Measurements from ENCODE around the gene BLOC1S3.
A peak's percentile ranks its signal among the peaks of the same experiment; 100 is the strongest.

BLOC1S3 gene

DNA sequence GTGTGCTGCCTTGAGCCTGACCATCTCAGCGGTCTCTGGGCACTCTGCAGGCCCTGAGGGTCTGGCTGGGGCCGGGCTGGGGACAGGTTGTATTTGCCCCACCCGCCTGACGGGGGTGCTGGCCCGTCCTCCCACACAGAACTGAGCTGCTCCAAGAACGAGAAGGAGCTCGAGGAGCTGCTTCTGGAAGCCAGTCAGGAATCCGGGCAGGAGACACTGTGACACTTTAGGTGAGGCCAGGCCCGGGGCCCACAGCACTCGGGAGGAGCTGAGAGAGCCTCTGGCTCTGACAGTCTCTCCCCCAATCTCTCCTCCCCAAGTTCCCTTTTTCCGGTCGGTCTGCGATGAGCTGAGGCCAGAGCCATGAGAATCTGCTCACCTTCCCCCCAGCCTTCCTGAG lies 32.3 kb upstream of the BLOC1S3 start:
- no peak for DNase-seq (ENCODE audit: low read depth, low spot score)

DNA sequence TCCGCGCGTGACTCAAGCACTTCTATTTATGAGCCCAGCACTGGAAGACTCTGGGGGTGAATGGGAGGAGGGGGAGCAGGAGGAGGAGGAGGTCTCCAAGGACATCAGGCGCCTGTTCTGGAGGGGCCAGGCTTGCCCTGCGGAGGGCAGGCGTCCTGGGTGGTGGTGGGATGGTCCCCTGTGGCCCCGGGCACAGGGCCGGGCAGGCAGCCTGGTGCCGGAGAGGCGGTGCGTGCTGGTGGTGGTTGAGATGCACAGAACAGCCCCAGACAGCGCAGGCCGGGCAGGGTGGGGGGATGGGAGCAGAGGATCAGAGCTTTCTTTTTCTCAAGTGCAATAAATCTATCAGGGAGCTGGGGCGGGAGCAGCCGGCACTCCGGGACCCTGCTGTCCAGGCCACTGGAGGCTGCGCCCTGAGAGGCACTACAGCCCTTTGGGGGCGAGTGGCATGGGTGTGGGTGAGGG lies 31.8 kb upstream of the BLOC1S3 start:
- DNase-seq (ENCODE audit: low read depth, low spot score) = no peak

DNA sequence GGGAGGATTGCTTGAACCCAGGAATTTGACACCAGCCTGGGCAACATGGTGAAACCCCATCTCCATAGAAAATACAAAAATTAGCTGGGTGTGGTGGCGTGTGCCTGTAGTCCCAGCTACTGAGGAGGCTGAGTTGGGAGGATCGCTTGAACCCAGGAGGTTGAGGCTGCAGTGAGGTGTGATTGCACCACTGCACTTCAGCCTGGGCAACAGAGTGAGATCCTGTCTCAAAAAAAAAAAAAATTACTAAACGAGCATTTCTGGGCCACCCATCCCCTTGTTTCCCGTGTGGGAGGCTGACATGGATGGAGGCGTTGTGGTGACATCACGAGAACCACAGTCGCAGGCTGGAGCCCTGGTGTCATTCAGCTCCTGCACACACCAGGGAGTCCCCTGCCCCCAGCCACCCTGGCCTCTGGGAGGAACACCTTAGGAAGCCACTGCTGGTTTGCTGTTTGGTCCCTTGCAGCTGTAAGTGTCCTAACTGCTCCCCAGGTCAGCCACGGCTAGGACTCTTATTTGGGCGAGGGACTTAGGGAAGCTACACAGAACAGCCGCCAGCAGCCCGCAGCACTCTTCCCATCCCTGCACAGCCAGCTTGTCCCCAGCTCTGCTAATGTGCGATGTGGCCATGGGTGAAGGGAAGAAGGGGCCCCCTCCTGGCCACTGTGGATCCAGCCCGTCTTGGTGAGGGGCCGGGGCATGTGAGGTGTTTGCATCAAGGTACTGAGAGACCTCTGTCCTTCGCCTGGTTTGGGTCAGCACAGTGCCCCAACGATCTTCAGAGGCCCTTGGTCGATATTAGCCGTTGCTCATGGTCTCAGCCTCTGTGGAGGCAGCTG lies 30.5 kb upstream of the BLOC1S3 start:
- DNase-seq (ENCODE audit: low read depth, low spot score) = no peak

DNA sequence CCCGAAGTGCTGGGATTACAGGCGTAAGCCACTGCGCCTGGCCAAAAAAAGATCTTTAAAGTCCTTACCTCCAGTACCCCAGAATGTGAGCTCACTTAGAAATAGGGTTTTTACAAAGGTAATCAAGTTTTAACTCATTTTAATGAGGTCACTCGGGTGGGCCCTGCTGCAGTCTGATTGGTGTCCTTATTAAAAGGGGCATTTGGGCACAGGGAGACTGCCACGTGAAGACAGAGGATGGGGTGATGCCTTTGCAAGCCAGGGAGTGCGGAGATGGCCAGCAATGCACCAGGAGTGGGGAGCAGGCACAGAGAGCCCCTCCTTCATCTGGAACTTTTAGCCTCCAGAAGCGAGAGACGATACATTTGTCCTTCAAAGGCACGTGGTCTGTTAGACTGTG lies 29.5 kb upstream of the BLOC1S3 start:
- DNase-seq (ENCODE audit: low read depth, low spot score) = no peak

DNA sequence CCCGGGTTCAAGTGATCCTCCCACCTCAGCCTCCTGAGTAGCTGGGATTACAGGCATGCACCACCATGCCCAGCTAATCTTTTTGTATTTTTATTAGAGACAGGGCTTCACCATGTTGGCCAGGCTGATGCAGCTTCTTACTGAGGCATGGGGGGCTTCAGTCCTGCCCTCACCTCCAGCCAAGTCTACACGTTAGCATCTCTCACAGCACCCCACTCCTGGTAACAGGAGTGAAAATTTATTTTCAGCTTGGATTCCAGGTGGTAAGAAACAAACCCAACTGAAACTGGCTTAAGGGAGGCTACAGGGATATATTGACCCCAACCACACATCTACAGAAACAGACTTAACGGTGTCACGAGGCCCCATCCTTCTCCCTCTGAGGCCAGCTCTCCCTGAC lies 28.4 kb upstream of the BLOC1S3 start:
- DNase-seq (ENCODE audit: low read depth, low spot score) = no peak

DNA sequence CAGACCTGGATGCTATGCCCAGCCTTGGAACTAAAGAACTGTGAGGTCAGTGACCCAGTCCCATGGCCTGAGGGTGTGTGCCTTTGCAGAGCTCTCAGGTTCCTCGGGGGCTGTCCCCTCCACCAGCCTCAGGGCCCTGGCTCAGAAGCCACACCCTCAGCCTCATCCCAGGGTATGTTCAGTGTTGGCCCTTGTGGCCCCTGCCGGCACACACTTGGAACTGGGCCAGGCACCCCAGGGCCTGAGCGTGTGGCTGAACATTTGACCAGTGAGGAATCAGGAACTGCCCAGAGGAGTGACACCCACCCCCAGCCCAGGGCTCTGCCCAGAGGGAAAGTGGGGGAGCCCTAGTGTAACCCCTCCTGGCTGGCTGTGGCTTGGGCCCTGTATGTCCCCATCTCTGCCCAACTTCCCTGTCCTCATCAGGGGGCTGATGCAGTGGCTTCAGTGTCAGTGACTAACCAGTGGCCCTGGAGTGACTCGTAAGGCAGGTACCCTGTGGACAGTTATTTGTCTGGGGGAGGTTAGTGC lies 27.8 kb upstream of the BLOC1S3 start:
- DNase-seq (ENCODE audit: low read depth, low spot score) = no peak

DNA sequence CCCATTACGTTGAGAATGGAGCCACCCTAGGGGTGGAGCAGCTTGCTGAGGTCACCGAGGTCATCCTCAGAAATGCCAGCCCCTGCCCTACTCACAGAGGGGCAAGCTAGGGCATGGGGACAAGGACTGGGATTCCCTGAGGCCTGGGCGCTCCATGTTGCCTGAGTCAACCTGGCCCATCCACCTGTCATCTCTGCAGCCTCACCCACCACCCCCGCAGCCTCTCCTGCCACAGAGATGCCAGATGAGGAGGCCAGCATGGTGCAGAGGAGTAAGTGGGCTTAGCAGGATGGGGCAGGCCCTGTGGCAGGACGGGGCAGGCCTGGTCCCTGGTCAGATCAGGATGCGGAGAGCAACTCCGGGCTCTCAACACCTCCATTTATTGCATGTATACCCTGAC lies 27.3 kb upstream of the BLOC1S3 start:
- DNase-seq (ENCODE audit: low read depth, low spot score) = no peak

DNA sequence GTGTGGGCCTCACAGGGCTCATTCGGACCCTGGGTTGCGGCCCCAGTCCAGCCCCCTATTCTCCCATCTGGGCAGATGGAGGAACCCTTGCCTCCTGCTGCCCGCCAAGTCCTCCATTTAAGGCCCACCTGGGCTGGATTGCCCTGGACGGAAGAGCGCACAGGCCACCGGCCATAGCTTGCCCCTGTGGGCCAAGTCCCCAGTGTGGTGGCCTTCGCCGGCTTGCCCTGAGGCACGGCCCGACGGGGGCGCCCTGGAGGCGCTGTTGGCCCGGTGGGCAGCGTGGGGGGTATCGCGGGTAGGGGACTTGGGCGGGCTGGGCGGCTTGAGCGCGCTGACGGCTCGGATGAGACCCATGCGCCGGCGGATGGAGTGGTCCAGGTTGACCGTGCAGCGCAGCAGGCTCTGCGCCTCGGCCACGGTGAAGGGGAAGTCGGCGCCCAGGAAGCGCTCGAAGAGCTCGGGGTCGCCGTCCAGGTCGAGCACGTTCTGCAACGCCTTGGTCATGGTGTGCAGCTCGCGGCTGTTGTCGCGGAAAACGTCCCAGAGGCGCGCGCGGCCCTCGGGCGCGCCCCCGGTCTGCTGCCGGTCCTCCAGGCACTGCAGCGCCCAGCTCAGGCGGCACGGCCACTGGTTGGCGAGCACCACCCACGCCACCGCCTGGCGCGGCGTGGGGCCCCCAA lies 26.6 kb upstream of the BLOC1S3 start:
- DNase-seq (ENCODE audit: low read depth, low spot score) = no peak

DNA sequence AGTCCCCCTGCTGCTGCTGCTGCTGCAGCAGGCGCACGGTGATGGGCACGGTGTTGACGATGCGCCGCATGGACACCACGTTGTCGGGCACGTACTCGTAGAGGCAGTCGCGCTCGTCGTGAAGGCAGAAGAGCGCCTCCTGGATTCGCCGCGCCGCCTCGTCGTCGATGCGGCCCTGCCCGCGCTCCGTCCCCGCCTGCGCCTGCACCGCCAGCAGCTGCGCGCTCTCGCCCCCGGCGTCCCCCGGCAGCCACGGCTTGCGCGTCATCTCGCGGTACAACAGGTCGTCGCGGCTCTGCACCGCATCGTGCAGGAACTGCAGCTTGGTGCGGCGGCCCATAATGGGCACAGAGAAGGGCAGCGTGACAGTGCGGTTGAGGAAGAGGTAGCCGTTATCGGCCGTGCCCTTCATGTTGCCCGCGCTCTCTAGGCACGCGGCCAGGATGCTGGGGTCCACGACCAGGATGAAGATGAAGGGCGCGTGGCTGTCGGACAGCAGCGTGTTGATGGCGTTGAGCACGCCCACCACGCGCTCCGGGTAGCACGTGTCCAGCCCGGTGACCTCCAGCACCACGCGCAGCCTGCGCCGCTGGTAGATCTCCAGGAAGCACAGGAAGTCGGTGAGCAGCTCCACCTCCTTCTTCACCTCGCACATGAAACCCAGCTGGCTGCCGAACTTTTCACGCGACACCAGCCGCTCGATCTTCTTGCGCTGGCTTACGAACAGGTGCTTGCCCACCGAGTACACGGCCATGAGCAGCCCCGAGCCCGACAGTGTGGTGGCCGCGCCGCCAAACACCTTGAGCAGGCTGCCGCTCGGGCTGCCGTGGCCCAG lies 25.9 kb upstream of the BLOC1S3 start:
- no peak for DNase-seq (ENCODE audit: low read depth, low spot score)

DNA sequence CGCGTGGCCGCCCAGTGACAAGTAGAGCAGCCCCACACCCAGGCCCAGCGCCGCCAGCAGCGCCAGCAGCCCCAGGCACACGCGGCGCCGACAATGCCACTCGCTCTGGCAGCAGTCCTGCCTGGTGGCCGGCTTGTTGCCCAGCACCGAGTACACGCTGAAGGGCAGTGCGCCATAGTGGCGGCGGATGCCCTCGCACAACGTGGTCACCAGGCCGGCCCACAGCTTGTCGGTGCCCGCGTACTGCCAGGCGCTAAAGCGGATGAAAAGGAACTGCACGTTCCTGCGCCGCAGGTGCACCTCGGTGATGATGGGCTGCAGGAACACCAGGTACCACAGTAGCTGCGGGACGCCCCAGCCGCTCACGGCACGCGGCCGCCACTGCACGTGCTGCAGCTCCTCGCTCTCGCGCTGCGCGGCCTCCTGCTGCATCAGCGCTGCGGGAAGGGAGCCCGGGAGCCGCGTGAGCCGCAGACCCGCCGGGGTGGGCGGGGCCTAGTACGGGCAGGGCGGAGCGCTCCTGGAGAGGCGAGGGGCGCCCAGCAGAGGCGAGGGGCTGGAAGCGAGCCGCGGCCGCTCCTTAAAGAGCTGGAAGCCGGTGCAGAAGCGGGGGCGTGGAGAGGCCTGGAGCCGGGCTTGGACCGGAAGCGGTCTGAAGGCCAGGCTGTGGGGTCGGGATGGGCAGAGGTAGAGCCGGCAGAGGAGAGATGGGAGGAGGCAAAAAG lies 25.1 kb upstream of the BLOC1S3 start:
- no peak for DNase-seq (ENCODE audit: low read depth, low spot score)

DNA sequence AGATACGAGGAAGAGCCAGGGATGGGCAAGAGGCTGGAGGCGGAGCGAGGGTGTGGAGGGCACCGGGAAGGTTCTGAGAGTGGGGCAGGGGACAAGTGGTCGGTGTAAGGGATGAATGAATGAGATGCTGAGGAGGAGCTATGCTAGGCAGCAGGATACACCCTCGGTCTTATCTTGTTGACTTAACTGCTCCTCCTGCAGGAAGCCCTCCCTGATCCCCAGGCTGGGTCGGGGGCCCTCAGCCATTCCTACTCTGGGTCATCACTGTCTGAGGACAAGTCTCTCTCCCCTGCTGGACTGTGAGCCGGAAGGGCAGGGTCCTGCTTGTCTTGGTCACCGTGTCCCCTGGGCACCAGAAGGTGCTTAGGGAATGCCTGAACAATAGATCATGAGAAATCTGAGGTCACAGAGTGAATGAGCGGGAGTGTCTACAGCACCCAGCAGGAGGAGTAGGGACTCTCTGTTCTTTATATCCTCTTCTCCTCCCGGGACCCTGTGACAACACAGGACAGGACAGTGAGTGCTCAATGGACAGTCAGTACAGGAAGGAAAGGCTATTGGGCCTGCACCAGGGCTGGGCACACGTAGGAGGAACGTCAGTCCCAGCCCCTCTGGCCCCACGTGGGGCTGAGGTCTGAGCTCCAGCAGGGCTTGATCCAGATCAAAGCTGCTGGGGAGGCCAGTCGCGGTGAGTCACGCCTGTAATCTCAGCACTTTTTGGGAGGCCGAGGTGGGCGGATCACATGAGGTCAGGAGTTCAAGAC lies 24.3 kb upstream of the BLOC1S3 start:
- peak; percentile 79 for DNase-seq (ENCODE audit: low read depth, low spot score)

DNA sequence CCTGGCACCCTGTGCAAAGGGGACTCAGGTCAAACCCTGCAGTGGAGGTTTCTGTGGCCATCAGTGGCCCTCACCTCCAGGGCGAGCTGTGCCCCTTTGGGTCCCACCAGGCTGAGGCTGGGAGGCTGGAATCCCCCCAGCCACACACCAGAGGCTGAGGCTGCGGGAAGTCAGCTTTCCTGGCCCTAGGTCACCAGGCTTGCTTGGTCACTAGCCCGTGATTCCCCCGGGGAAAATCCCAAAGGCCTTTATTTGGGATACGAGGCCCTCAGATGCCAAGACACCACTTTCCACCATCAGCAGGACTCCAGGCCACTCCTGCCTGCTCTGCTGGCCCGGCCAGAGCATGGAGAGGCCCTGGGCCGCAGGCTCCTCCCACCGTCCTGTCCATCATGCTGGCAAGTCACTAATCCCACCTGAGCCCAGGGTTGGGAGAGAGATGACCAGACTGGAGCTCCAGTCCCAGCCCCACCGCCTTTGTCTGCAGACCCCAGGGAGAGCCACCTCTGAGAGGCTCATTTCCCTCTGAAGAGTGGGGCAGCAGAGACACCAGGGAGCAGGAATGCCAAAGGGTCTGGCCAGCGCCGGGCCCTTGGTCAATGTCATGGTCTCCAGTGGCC lies 22.5 kb upstream of the BLOC1S3 start:
- DNase-seq (ENCODE audit: low read depth, low spot score) = no peak

DNA sequence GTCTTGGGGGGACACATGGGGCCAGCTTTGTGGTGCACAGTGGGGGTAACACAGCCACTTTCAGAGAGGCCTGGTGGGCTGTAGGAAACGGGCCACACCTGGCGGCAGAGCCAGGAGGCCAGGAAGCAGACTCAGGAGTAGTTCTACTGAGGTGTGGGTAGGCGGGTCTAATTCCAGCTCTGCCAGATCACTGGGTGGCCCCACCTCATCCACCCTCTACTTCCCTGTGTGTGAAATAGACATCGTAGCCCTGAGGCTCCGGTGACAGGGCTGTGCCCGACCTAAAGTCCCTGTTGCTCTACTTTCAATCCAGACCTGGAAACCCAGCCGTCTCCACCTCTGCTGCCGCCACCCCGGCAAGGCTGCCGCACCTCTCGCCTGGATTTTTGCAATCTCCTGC lies 21.8 kb upstream of the BLOC1S3 start:
- DNase-seq (ENCODE audit: low read depth, low spot score) = no peak

DNA sequence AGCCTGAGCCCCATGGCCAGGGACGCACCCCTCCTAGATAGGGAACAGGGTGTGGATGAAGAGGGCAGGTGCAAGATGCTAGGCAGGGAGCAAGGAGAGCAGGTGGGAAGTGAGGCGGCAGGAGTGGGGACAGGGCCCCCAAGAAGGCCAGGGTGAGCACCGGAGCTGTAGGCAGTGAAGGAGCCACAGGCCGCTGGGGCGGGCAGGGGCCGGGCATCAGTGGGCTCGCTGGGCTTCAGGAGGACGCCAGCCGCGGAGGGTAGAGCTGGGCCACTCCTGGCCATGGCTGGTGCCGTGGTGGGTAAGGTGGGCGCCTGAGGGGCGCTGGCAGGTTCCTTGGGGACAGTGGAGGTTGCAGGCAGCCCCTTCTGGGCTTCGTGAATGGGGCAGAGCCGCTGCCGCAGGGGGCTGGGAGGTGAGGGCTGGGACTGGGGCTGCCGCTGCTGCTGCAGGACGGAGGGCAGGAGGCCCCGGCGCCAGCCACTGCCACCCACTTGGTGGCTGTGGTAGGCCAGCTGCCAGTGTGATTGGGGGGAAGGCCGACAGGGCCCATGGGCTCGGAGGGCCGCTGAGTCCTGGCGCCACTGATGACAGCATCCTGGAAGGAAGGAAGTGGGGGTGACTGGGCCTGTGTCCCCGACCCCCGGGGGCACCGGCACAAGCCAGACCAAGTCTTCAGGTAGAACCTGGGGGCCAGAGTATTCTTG lies 19.9 kb upstream of the BLOC1S3 start:
- no peak for DNase-seq (ENCODE audit: low read depth, low spot score)

DNA sequence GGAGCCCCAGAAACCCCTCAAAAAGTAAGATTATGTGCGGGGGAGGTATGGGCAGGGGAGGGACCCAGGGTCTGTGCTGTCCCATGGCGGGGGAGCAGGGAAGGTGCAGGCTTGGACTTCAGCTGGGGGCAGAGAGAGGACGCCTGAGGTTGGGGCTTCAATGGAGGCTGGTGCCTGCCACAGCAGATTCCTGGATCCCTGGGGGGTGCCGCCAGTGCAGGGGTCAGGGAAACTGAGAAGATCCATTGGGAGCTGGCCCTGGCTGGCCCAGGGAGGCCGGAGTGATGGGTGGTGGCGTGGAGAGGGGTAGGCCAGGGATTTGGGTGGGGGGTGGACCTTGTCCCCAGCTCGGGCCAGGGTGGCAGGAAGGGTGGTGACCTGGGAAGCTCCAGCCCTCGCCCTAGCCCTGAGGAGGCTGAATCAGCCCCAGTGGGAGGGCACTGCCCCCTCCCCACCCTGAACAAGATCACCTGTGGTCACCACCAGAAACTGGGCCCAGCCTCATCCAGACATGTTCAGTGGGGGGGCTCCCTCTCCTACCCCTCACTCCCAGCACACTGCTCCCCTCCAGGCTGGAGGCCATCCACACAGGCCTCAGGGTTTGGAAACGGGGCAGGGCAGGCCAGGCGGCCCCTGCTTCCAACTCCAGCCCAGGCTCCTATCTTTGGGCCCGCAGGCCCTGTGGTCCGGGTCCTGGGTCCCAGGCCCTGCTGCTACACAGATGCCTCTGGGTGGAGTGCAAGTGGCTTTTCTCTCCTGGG lies 19.2 kb upstream of the BLOC1S3 start:
- DNase-seq (ENCODE audit: low read depth, low spot score) = no peak

DNA sequence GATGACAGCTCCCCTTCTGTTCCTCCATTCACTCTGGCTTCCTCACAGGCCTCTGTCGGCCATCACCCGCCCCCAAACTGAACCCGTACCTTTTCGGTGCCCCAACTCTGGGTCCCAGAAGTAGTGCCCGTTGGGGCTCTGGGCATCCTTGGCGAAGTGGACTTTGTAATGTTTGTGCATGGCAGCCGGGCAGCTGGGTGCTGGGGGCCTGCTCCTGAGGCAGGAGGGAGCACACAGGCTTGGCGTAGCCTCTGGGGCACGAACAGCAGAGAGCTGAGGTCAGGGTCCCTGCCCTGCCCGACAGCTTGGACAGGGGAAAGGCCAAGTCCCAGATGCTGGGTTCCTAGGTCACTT lies 18.6 kb upstream of the BLOC1S3 start:
- DNase-seq (ENCODE audit: low read depth, low spot score) = no peak

DNA sequence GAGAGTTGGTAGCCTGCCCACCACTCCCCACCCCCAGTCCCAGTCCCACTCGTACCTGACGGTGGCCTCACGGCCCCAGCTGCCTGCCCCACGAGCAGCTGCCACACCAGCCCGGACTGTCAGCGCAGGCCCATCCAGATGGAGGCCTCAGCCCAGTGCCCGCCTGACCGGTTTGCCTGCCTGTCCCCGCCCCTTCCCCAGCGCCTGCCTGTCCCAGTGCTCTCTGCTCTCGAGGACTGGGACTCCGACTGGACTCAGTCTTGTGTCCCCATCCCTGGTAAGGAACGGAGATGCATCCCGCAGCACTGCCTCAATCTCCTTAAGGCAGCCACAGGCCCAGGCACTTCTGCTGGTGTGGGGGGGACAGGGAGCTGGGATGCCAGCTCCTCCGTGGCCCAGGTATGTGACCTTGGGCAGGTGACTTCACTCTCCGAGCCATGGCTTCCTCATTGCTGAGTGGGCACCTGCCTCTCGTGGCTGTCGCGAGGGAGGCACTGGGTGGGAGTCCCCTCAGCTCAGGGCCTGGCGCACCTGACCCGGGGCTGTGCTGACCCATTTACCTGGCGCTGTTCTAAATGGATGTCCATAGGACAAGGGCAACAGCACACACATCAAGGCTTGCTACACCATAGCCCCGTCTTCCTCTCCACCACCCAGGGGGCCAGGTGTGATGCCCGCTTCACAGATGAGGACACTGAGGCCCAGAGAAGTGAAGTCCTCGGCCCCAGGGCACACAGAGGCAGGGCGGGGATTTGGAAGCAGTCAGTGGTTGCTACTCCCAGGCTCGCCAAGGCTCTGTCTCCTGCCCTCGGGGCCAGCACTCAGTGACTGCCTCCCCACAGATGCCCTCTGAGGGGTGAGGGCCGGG lies 17.5 kb upstream of the BLOC1S3 start, which contains the start of gene NKPD1:
Gene NKPD1, minus strand, starts transcription at position 113 of the 868 bp plus-strand sequence. CDS start 832 bp downstream, outside the sequence.
- no peak for DNase-seq (ENCODE audit: low read depth, low spot score)
